Keratinocyte (primary cell): ENCODE measurements around the gene SPATA32. TPM values are rescaled to one million over a fixed set of nuclear protein-coding genes. Genes with fewer than 3 reads are reported as not detected.

ENCODE experiments used
- DNase-seq: peaks from one replicate; pipeline ENCODE4 v3.0.0-alpha.2; 2011; ENCODE audit warnings: low read depth, missing footprints, low spot score
- FAIRE-seq: peaks from 2 replicates; lab custom pipeline; 2011; peaks lifted over from hg19 to GRCh38; lab: Jason Lieb, UNC
- H2AFZ ChIP-seq: 2 replicates; pipeline ENCODE4 v1.6.0; 2012; ENCODE audit warnings: low read length, control low read depth, inconsistent platforms; ENCODE audit not compliant: control insufficient read depth
- H3K27ac ChIP-seq: 2 replicates; pipeline ENCODE4 v1.5.1; 2011; ENCODE audit warnings: low read length; ENCODE audit not compliant: control insufficient read depth, insufficient read depth
- H3K27me3 ChIP-seq: 3 replicates; pipeline ENCODE4 v1.6.0; 2011; ENCODE audit warnings: low read length; ENCODE audit not compliant: control insufficient read depth, insufficient read depth; ENCODE audit errors: extremely low read depth
- H3K36me3 ChIP-seq, 2 experiments: 2 replicates in 1 of 2; 3 replicates in 1 of 2; pipeline ENCODE4 v1.5.1; 2011; ENCODE audit warnings: low read length in 2 of 2, mild to moderate bottlenecking in 1 of 2; ENCODE audit not compliant: control insufficient read depth in 2 of 2, insufficient read depth in 2 of 2; ENCODE audit errors: extremely low read depth in 1 of 2
- H3K4me1 ChIP-seq: 3 replicates; pipeline ENCODE4 v1.5.1; 2011; ENCODE audit warnings: low read length; ENCODE audit not compliant: control insufficient read depth, insufficient read depth; ENCODE audit errors: extremely low read depth
- H3K4me2 ChIP-seq: 3 replicates; pipeline ENCODE4 v1.6.0; 2011; ENCODE audit warnings: low read depth, low read length; ENCODE audit not compliant: control insufficient read depth, insufficient read depth; ENCODE audit errors: extremely low read depth
- H3K4me3 ChIP-seq, 3 experiments: fragments of 200-600 bp in 1 of 3; sonication (generic) in 1 of 3; 2 replicates in 2 of 3; 3 replicates in 1 of 3; pipeline ENCODE4 v1.5.1; 2011 to 2016; ENCODE audit warnings: low read length in 3 of 3, mild to moderate bottlenecking in 3 of 3, control low read depth in 2 of 3, inconsistent platforms in 1 of 3, low read depth in 1 of 3, mixed read lengths in 1 of 3, mixed run types in 1 of 3, moderate library complexity in 1 of 3; ENCODE audit not compliant: control insufficient read depth in 2 of 3, insufficient read depth in 2 of 3; ENCODE audit errors: extremely low read depth in 1 of 3
- H3K79me2 ChIP-seq: 2 replicates; pipeline ENCODE4 v1.6.0; 2012; ENCODE audit warnings: low read length; ENCODE audit not compliant: control insufficient read depth, insufficient read depth
- H3K9ac ChIP-seq: 3 replicates; pipeline ENCODE4 v1.6.0; 2011; ENCODE audit warnings: low read length; ENCODE audit not compliant: control insufficient read depth, insufficient read depth; ENCODE audit errors: extremely low read depth
- H3K9me1 ChIP-seq: 3 replicates; pipeline ENCODE4 v1.6.0; 2011; ENCODE audit warnings: low read length; ENCODE audit not compliant: control insufficient read depth, insufficient read depth; ENCODE audit errors: extremely low read depth
- H3K9me3 ChIP-seq: 2 replicates; pipeline ENCODE4 v1.5.1; 2012; ENCODE audit warnings: low read depth, low read length; ENCODE audit not compliant: control insufficient read depth
- H4K20me1 ChIP-seq: 3 replicates; pipeline ENCODE4 v1.6.0; 2011; ENCODE audit warnings: low read length; ENCODE audit not compliant: control insufficient read depth, insufficient read depth; ENCODE audit errors: extremely low read depth
- CTCF ChIP-seq, 3 experiments: IDR thresholded peaks in 1 of 3; conservative IDR thresholded peaks in 1 of 3; optimal IDR thresholded peaks in 1 of 3; 2 replicates in 2 of 3; 3 replicates in 1 of 3; pipeline versions ENCODE3 to v1.5.1; 2011; ENCODE audit warnings: low read length in 3 of 3, mild to moderate bottlenecking in 3 of 3, moderate library complexity in 2 of 3, control low read depth in 1 of 3, inconsistent platforms in 1 of 3; ENCODE audit not compliant: insufficient read depth in 2 of 3; ENCODE audit errors: extremely low read depth in 1 of 3
- EZH2 ChIP-seq: IDR thresholded peaks from one replicate; pipeline ENCODE4 v1.6.1; 2012; ENCODE audit warnings: inconsistent platforms, mild to moderate bottlenecking, low read length, moderate library complexity
- dilution Hi-C: fragments of 300-500 bp; cut with MboI; formaldehyde crosslinking; loops from one replicate; pipeline ENCODE4 v1.7.0; 2020; ENCODE audit warnings: low sequenced_read_pairs; ENCODE audit not compliant: extremely low pct_ligation_motif_present
- polyA plus RNA-seq, 5 experiments: library from polyadenylated mRNA; depleted of rRNA in 3 of 5; stranded (reverse) in 3 of 5; stranded (forward) in 1 of 5; unstranded in 1 of 5; fragments of >200 nt; gene quantifications; 1 replicate in 1 of 5; 2 replicates in 3 of 5; 3 replicates in 1 of 5; pipeline versions ENCODE4 v1.2.1 to v1.2.3, GENCODE V29; 2011 to 2012; ENCODE audit warnings: missing spikeins in 2 of 5, low read depth in 1 of 5, low replicate concordance in 1 of 5

SPATA32 gene
- polyA plus RNA-seq, 1 donor (not counting 4 experiments of a cell fraction or from before 2014, with no cell fraction given) = not detected

- Histone ChIP-seq H3K36me3 (no peaks in the 10 kb centered on the region), H3K9me1 (no peaks in the 10 kb centered on the region), H3K27me3 (peaks cover 15% of the 10 kb centered on the region), H3K4me2 (peak overlapping the region; percentile 80), H3K9me3 (no peaks in the 10 kb centered on the region), H2AFZ (peak overlapping the region; percentile 12), H3K9ac (peak overlapping the region; percentile 15), H4K20me1 (no peaks in the 10 kb centered on the region), H3K27ac (no peak overlapping the region), H3K4me1 (peaks cover 13% of the 10 kb centered on the region), H3K4me3 (peak overlapping the region; percentile 33 to 62 (median 52)), H3K79me2 (no peaks in the 10 kb centered on the region)
- TF ChIP-seq EZH2 = peak; percentile 70
- no peak for TF ChIP-seq CTCF (optimal IDR thresholded peaks at IDR 0.05 in 1 of 3, IDR thresholded peaks at IDR 0.05 in 1 of 3, conservative IDR thresholded peaks at IDR 0.05 in 1 of 3; ENCODE audit: extremely low read depth in 1 of 3, insufficient read depth in 2 of 3, low read length in 3 of 3)
- FAIRE-seq (no peak), DNase-seq (no peak)
- dilution Hi-C loops = no loop called here
Measured at GRCh38 chr17:45241328-45242028, 20.4 kb downstream of the SPATA32 start.

GRCh38 chr17:45240905-45241327 lies 21.0 kb downstream of the SPATA32 start:
- no peak for DNase-seq
- H3K4me3 ChIP-seq = peak overlapping the region; percentile 33 to 62 (median 52)

More at GRCh38 chr17:45240905-45241327, 21.0 kb downstream of the SPATA32 start:
- dilution Hi-C loops = no loop called here
- FAIRE-seq = no peak
- H3K9me1 ChIP-seq = no peaks in the 10 kb centered on the region
- peak overlapping the region; percentile 12 for H2AFZ ChIP-seq
- peaks cover 15% of the 10 kb centered on the region for H3K27me3 ChIP-seq
- H3K4me2 ChIP-seq = peak overlapping the region; percentile 80
- H3K9me3 ChIP-seq = no peaks in the 10 kb centered on the region
- no peaks in the 10 kb centered on the region for H3K79me2 ChIP-seq
- peaks cover 13% of the 10 kb centered on the region for H3K4me1 ChIP-seq
- H3K36me3 ChIP-seq = no peaks in the 10 kb centered on the region
- H4K20me1 ChIP-seq = no peaks in the 10 kb centered on the region
- no peak overlapping the region for H3K27ac ChIP-seq
- TF ChIP-seq CTCF (optimal IDR thresholded peaks at IDR 0.05 in 1 of 3, IDR thresholded peaks at IDR 0.05 in 1 of 3, conservative IDR thresholded peaks at IDR 0.05 in 1 of 3; ENCODE audit: extremely low read depth in 1 of 3, insufficient read depth in 2 of 3, low read length in 3 of 3) (no peak), EZH2 (no peak)
- H3K9ac ChIP-seq = peak overlapping the region; percentile 15
